HFFc6 (cell line): ENCODE data around the gene TTC9C. TPM values are rescaled to one million over a fixed set of nuclear protein-coding genes. Genes with fewer than 3 reads are reported as not detected.

Experiments used
- DNase-seq: peaks from one replicate; pipeline ENCODE4 v3.0.0-alpha.2; 2018
- H3K27ac Mint-ChIP-seq: 2 replicates; pipeline ENCODE4 v1.8.0; 2020; ENCODE audit warnings: mild to moderate bottlenecking, mixed read lengths
- H3K27me3 Mint-ChIP-seq: 2 replicates; pipeline ENCODE4 v1.8.0; 2021; ENCODE audit warnings: mild to moderate bottlenecking, moderate library complexity, mixed read lengths; ENCODE audit not compliant: insufficient read depth
- H3K36me3 Mint-ChIP-seq: 2 replicates; pipeline ENCODE4 v1.8.0; 2021; ENCODE audit warnings: low read depth, mixed read lengths
- H3K4me1 Mint-ChIP-seq: 2 replicates; pipeline ENCODE4 v1.8.0; 2020; ENCODE audit warnings: low read depth, mixed read lengths
- H3K4me3 Mint-ChIP-seq: 2 replicates; pipeline ENCODE4 v1.8.0; 2020; ENCODE audit warnings: mild to moderate bottlenecking, moderate library complexity, mixed read lengths
- H3K9me3 Mint-ChIP-seq: 2 replicates; pipeline ENCODE4 v1.8.0; 2020; ENCODE audit warnings: mild to moderate bottlenecking, mixed read lengths
- total RNA-seq, 6 experiments: library from RNA; stranded (reverse); fragmentation: NEBNext Ultra II Directional; extraction: Animal tissue kit (Norgen Biotek cat#: 25700); gene quantifications; 2 replicates in 1 of 6; 3 replicates in 5 of 6; pipeline ENCODE4 v1.2.3, GENCODE V29; 2021
- TF ChIP-seq, protein P1 (sequence below): fragments of 200-600 bp; sonication (generic); IDR thresholded peaks from 2 replicates; pipeline ENCODE4 v1.5.0; 2021; ENCODE audit warnings: antibody characterized with exemption, mild to moderate bottlenecking

TTC9C gene
- total RNA-seq, 6 experiments from 2014 or later = 46.2 to 52.7 (median 50.0) TPM

DNA sequence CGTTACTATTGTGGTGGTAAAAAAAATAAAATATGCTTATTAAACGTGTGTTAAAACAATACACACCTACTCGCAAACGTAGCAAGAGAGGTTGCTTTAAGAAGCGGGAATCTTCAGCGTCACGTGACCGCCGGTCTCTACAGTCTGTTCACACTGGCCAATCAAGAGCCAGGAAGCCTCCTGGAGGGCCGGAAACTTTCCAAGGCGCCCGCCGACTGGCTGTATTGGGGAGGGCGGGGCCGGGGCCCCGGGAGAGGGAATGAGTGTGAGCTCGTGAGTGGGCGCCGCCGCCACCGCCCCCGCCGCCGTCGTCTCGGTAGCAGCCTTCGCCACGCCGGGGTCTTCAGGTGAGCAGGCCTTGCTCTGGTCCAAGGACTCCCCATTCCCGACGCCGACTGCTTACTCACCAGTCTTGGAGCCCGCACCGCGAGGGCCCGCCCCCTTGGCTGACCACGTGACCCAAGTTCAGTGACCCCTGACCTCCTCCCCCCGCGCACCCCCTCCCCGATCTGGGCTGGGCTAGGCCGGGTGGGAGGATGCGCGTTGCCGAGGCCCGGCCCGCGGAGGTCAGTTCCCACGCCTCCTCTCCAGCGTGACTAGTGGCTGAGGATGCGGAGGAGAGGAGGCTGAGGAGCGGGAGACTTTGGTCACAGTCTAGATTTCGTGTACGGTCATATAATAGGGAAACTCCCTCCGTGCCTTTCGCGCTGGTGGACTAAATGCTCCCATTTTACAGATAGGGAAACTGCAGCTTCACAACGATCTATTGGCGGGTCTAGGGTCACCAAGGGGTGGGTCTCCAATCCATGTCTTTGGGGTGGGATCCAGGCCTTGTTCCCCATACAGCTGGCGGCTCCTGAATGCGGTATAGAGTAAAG lies 43.1 kb downstream of the TTC9C start, which contains the start of gene TAF6L:
TSS of gene TAF6L (plus strand) at position 253 of the 878 bp plus-strand sequence. CDS start 4,388 bp downstream, outside the sequence.
- Mint-ChIP-seq H3K9me3 (no peaks in the 10 kb centered on the region), H3K27me3 (no peaks in the 10 kb centered on the region; the same call in 1 of the 2 replicates), H3K36me3 (peaks cover 23% of the 10 kb centered on the region), H3K4me1 (peaks cover 22% of the 10 kb centered on the region), H3K4me3 (peak within 1 kb of the TSS; percentile 93), H3K27ac (peak within 1 kb of the TSS; percentile 95)
- TF ChIP-seq, protein P1, sequence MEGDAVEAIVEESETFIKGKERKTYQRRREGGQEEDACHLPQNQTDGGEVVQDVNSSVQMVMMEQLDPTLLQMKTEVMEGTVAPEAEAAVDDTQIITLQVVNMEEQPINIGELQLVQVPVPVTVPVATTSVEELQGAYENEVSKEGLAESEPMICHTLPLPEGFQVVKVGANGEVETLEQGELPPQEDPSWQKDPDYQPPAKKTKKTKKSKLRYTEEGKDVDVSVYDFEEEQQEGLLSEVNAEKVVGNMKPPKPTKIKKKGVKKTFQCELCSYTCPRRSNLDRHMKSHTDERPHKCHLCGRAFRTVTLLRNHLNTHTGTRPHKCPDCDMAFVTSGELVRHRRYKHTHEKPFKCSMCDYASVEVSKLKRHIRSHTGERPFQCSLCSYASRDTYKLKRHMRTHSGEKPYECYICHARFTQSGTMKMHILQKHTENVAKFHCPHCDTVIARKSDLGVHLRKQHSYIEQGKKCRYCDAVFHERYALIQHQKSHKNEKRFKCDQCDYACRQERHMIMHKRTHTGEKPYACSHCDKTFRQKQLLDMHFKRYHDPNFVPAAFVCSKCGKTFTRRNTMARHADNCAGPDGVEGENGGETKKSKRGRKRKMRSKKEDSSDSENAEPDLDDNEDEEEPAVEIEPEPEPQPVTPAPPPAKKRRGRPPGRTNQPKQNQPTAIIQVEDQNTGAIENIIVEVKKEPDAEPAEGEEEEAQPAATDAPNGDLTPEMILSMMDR = no peak
- peak; percentile 94 for DNase-seq

DNA sequence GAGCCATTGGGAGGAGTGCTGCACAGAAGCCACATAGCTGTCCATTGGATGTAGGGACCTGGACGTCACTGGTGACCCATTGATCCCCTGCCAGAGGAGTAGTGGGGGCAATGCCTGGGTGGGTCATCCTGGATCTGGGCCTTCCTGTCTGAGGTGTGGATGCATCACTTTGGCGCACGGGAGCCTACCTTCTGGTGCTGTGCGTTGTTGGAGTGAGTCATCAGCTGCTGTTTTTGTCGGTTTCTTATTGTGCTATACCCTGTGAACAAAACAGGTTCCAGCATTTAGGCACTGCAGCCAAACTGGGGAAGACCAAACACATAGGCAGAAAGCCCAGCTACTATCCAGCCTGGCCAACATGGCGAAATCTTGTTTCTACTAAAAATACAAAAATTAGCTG lies 46.1 kb downstream of the TTC9C start:
- Mint-ChIP-seq H3K27me3 (no peaks in the 10 kb centered on the region; the same call in 1 of the 2 replicates), H3K36me3 (peaks cover 16% of the 10 kb centered on the region), H3K4me1 (peaks cover 22% of the 10 kb centered on the region), H3K9me3 (no peaks in the 10 kb centered on the region), H3K4me3 (no peak overlapping the region), H3K27ac (no peak overlapping the region)
- DNase-seq = no peak
- TF ChIP-seq, protein P1 = no peak

DNA sequence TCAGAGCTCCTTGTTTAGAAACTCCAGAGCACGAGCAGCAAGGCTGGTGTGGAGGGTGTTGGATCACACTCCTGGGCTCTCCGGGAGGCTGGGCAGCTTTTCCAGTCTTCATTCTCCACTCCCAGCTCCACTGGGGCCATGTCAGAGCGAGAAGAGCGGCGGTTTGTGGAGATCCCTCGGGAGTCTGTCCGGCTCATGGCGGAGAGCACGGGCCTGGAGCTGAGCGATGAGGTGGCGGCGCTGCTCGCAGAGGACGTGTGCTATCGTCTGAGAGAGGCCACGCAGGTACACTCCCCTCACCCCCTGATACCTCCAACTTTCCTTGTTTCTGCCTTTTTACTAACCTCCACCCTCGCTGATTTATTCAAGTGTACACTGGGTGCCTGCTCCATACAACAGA lies 47.4 kb downstream of the TTC9C start:
- H3K27me3 Mint-ChIP-seq = no peaks in the 10 kb centered on the region
- H3K9me3 Mint-ChIP-seq = no peaks in the 10 kb centered on the region
- TF ChIP-seq, protein P1 = no peak
- DNase-seq = no peak
- no peak overlapping the region for H3K4me3 Mint-ChIP-seq
- H3K4me1 Mint-ChIP-seq = peaks cover 12% of the 10 kb centered on the region
- H3K36me3 Mint-ChIP-seq = peaks cover 16% of the 10 kb centered on the region
- H3K27ac Mint-ChIP-seq = no peak overlapping the region; the same call in 1 of the 2 replicates

DNA sequence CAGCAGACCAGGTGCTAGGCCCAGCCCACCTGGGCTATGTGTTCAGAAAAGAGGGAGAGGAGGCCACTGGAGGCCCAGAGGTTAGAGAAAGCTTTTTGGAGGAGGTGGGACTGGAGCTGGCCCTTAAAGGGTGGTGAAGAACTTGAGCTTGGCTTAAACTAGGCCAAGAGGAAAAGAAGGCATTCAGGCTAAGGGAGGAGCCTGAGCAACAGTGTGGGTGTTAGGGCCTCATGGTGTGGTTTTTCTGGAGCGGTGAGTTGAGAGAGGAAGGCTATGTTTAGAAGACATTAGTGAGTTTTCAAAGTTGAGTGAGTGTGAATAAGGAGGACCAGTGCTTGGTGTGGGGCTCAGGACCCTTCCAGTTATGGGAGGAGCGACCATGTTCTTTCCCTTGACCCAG lies 49.1 kb downstream of the TTC9C start:
- TF ChIP-seq, protein P1 = no peak
- H3K36me3 Mint-ChIP-seq = peaks cover 16% of the 10 kb centered on the region
- no peaks in the 10 kb centered on the region; the same call in 1 of the 2 replicates for H3K27me3 Mint-ChIP-seq
- H3K9me3 Mint-ChIP-seq = no peaks in the 10 kb centered on the region
- no peak overlapping the region for H3K27ac Mint-ChIP-seq
- H3K4me3 Mint-ChIP-seq = no peak overlapping the region
- no peaks in the 10 kb centered on the region for H3K4me1 Mint-ChIP-seq
- no peak for DNase-seq

DNA sequence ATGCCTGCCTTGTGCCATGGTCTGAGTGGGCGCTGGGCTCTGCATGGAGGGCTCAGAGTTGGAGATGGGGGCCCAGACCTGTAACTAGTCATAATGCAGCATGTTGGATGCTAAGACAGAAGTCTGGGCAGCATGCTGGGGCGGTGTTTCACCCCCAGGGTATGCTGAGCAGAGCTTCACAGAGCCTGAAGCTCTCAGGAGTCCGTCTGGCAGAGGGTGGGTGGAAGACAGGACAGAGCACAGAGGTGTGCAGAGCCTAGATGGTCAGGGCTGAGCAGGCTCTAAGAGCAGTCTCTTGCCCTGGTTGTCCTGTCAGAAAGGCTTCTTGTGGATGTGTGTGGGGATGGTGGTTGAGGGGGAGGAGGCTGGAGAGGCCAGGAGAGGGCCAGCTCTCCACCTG lies 50.2 kb downstream of the TTC9C start:
- H3K9me3 Mint-ChIP-seq = no peaks in the 10 kb centered on the region
- H3K4me1 Mint-ChIP-seq = no peaks in the 10 kb centered on the region
- TF ChIP-seq, protein P1 = no peak
- no peak overlapping the region for H3K4me3 Mint-ChIP-seq
- DNase-seq = no peak
- no peaks in the 10 kb centered on the region; the same call in 1 of the 2 replicates for H3K27me3 Mint-ChIP-seq
- H3K27ac Mint-ChIP-seq = peak overlapping the region; percentile 11
- peaks cover 15% of the 10 kb centered on the region for H3K36me3 Mint-ChIP-seq
